ENCODE results near the gene MYRF.

MYRF gene

DNA sequence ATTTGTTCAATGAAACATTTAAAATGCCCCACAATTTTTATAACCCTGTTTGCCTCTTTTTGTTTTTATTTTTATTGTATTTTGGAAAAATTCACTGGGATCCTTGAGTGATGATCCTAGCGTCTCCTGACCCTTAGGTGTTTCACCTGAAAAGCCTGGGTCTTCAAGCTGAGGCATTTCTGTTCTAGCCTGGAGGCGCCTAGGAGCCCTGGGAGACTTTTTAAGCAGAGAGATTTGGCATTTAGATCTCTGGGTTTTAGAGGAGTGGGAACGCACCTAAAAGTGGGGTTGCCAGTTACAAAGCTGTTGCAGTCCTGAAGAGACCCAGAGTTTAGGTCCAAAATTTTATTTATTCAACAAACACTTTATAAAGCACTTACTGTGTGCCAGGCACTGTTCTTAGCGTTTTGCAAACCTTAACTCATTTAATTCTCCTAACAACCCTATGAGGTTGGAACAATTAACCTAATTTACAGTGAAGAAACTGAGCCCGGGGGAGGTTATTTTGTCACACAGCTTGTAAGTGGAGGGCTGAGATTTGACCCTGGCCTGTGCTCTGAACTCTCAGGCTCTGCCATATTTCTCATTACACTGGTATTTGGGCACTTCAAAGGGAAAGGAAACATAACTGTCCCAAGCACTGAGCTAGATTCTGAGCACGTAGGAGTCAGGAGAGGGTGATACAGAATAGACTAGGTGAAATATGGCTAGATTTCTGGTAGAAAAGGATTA, 65.2 kb downstream of the MYRF start:
- H3K4me1 ChIP-seq (ENCODE audit: control insufficient read depth in 1 of 2, insufficient read depth in 2 of 2, low read length in 2 of 2) = peaks cover 0 to 9% of the 10 kb centered on the region in 2 donors
- H3K27ac ChIP-seq (ENCODE audit: low read length) = no peak overlapping the region
- peak overlapping the region in 1 of 2 donors; percentile 69 for H3K4me3 ChIP-seq (ENCODE audit: low read depth in 1 of 2, low read length in 2 of 2)
- H3K9me3 ChIP-seq (ENCODE audit: control insufficient read depth in 1 of 2, low read length in 2 of 2) = no peaks in the 10 kb centered on the region
- no peaks in the 10 kb centered on the region for H3K27me3 ChIP-seq (ENCODE audit: low read depth, low read length)
- H3K36me3 ChIP-seq (ENCODE audit: control insufficient read depth in 1 of 2, insufficient read depth in 2 of 2, low read length in 2 of 2) = peaks cover under 1 to 3% of the 10 kb centered on the region in 2 donors

DNA sequence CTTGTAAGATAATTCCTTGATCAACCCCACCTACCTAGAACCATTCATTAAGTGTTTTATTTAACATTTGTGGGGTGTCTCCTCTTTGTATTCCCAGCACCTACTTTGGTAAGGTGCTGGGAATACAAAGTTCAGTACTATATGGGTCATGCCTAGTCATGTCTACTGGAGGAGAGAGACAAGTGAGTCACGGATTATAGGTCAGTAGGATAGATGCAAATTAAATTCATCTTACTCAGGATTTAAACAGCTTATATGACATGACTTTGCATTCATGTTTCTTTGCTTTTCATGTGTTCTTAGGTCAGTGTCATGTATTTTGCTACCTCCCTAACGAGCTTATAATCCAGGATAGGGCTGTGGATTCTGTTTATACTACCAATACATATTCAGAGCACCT, 67.7 kb downstream of the MYRF start:
- Histone ChIP-seq H3K27ac (ENCODE audit: low read length) (no peak overlapping the region), H3K36me3 (ENCODE audit: control insufficient read depth in 1 of 2, insufficient read depth in 2 of 2, low read length in 2 of 2) (no peaks in the 10 kb centered on the region), H3K9me3 (ENCODE audit: control insufficient read depth in 1 of 2, low read length in 2 of 2) (no peaks in the 10 kb centered on the region), H3K27me3 (ENCODE audit: low read depth, low read length) (no peaks in the 10 kb centered on the region), H3K4me1 (ENCODE audit: control insufficient read depth in 1 of 2, insufficient read depth in 2 of 2, low read length in 2 of 2) (peaks cover 0 to 9% of the 10 kb centered on the region in 2 donors), H3K4me3 (ENCODE audit: low read depth in 1 of 2, low read length in 2 of 2) (no peak overlapping the region)

DNA sequence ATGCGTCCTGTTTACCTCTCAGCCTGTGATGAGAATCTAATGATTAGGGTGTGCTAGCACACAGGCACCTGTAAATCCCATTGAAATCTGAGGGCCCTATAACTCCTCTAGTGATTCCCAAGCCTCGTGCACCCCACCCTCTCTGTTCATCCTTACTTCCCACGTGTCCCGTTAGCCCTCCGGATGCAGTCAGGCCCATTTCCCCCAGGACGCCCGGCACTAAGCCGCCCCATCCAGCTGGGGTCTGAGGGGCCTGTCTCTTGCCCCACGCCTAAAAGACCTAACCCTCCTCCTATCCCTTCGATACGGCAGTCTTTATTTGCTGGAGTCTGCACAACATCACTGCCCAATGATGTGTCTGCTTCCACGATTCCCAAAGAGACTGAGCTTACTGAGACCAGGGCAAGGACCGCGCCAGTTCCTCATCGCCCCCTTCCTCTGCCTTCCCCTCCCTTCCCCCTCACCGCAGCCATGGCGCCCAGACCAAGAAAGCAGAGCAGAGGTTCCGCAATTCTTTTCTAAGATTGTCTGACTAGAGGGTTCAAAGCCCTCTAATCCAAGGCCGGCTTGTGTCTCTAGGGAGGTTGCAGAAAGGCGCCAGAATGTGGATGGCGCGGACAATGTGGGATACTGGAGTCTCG, 74.6 kb downstream of the MYRF start:
- H3K4me3 ChIP-seq (ENCODE audit: low read depth in 1 of 2, low read length in 2 of 2) = peak overlapping the region; percentile 59 to 75
- H3K4me1 ChIP-seq (ENCODE audit: control insufficient read depth in 1 of 2, insufficient read depth in 2 of 2, low read length in 2 of 2) = peaks cover 0 to 18% of the 10 kb centered on the region in 2 donors

DNA sequence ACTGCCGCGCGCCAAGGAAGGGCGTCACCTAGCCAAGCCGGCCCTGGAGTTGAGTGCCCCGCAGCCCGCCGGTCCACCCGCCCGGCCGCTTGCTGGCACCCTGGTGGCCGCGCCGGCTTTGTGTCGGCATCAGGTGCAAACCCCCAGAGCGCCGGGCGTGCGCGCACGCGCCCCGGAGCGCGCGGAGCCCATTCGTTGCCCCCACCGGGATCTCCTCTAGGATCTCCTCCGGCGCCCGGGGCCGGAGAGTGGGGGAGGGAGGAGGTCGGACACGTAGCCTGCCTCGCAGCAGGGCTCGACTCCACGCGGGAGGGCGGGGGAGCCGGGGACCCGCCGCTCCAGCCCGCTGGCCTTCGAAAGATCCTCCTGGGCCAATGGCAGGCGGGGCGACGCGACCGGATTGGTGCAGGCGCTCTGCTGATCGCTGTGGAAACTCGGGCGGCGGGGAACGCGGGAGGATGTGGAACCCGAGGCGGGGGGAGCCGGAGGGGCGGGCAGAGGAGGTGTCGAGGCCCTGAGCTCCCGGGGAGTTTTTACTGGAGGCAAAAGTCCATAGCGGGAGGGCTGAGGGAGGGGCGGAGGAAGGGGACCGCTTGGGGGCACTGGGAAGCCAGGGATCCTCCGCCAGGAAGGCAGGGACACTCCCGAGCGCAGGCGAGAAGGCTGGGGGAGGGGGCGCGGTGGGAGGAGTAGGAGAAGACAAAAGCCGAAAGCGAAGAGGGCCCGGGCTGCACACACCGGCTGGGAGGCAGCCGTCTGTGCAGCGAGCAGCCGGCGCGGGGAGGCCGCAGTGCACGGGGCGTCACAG, 75.3 kb downstream of the MYRF start, which contains the start of gene FADS2:
FADS2 (plus strand) TSS at position 730 of the 808 bp plus-strand sequence. CDS start 91 bp downstream, outside the sequence.
- peak within 1 kb of the TSS; percentile 60 for H3K27ac ChIP-seq (ENCODE audit: low read length)
- peak within 1 kb of the TSS; percentile 59 to 75 for H3K4me3 ChIP-seq (ENCODE audit: low read depth in 1 of 2, low read length in 2 of 2)
- H3K36me3 ChIP-seq (ENCODE audit: control insufficient read depth in 1 of 2, insufficient read depth in 2 of 2, low read length in 2 of 2) = no peaks in the 10 kb centered on the region
- no peaks in the 10 kb centered on the region for H3K27me3 ChIP-seq (ENCODE audit: low read depth, low read length)
- peaks cover 0 to 18% of the 10 kb centered on the region in 2 donors for H3K4me1 ChIP-seq (ENCODE audit: control insufficient read depth in 1 of 2, insufficient read depth in 2 of 2, low read length in 2 of 2)
- H3K9me3 ChIP-seq (ENCODE audit: control insufficient read depth in 1 of 2, low read length in 2 of 2) = no peaks in the 10 kb centered on the region

More for the DNA sequence above, 74.6 kb downstream of the MYRF start:
- Histone ChIP-seq H3K27me3 (ENCODE audit: low read depth, low read length) (no peaks in the 10 kb centered on the region), H3K27ac (ENCODE audit: low read length) (peak overlapping the region; percentile 60), H3K36me3 (ENCODE audit: control insufficient read depth in 1 of 2, insufficient read depth in 2 of 2, low read length in 2 of 2) (no peaks in the 10 kb centered on the region), H3K9me3 (ENCODE audit: control insufficient read depth in 1 of 2, low read length in 2 of 2) (no peaks in the 10 kb centered on the region)

DNA sequence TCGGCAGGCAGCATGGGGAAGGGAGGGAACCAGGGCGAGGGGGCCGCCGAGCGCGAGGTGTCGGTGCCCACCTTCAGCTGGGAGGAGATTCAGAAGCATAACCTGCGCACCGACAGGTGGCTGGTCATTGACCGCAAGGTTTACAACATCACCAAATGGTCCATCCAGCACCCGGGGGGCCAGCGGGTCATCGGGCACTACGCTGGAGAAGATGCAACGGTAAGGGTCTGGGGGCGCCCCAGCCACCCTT, 75.9 kb downstream of the MYRF start:
- Histone ChIP-seq H3K27me3 (ENCODE audit: low read depth, low read length) (no peaks in the 10 kb centered on the region), H3K9me3 (ENCODE audit: control insufficient read depth in 1 of 2, low read length in 2 of 2) (no peaks in the 10 kb centered on the region), H3K4me1 (ENCODE audit: control insufficient read depth in 1 of 2, insufficient read depth in 2 of 2, low read length in 2 of 2) (peaks cover 0 to 18% of the 10 kb centered on the region in 2 donors), H3K4me3 (ENCODE audit: low read depth in 1 of 2, low read length in 2 of 2) (peak overlapping the region; percentile 59 to 75), H3K27ac (ENCODE audit: low read length) (peak overlapping the region; percentile 23), H3K36me3 (ENCODE audit: control insufficient read depth in 1 of 2, insufficient read depth in 2 of 2, low read length in 2 of 2) (no peaks in the 10 kb centered on the region)

DNA sequence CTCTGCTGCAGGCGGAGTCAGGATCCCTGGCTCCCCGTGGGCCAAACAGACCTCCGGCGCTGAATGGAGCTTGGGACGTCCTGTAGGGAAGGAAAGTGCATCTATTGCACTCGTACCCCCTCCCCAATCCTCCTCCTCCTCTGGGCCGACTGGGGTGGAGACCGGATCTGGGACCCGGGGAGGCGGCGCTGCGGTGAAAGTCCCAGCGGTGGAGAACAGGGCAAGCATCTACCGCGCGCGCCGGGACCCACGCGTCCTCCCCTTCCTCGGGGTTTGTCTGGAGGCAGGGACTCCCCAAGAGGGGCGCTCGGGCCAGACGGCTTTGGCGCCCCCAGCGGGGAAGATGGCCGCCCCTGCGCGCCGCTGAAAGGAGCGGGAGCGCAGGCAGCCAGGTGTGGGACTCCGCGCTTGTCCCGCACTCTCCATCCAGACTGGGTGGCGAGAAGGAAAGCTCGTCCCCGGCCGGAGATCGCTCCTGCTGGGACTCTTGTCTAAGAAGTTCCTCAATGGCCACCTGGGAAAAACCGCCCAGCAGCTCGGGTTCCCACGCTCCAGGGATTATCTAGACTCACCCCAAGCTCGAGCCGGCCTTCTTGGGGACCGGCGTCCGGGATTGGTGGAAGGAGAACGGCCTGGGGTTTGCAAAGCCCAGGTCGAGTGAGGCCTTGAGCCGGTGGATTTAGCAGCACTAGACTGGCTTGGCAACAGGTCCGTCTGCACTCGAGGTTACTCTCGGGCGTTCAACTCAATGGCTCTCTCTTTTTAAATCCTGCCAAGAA, 76.4 kb downstream of the MYRF start:
- Histone ChIP-seq H3K4me3 (ENCODE audit: low read depth in 1 of 2, low read length in 2 of 2) (peak overlapping the region; percentile 59 to 75), H3K9me3 (ENCODE audit: control insufficient read depth in 1 of 2, low read length in 2 of 2) (no peaks in the 10 kb centered on the region), H3K27me3 (ENCODE audit: low read depth, low read length) (no peaks in the 10 kb centered on the region), H3K4me1 (ENCODE audit: control insufficient read depth in 1 of 2, insufficient read depth in 2 of 2, low read length in 2 of 2) (peaks cover 0 to 18% of the 10 kb centered on the region in 2 donors), H3K27ac (ENCODE audit: low read length) (peak overlapping the region; percentile 53), H3K36me3 (ENCODE audit: control insufficient read depth in 1 of 2, insufficient read depth in 2 of 2, low read length in 2 of 2) (no peaks in the 10 kb centered on the region)

DNA sequence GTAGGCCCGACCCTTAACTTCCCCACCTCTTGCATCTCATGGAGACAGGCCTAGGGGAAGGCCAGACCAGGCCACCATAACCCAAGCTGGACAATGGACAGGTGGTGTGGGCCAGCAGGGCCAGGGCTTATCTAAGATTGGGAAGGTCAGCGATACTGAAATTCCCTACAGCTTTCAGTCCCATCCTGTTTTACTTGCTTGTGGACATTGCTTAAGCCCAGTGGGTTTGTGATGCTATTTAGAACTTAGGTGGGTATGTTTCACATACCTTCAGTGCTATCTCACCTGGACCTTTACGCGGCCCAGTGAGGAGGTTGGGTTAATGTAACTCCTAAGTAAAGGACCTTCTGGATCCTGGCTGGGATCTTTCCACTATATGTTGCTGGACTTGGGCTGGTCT, 77.4 kb downstream of the MYRF start:
- Histone ChIP-seq H3K36me3 (ENCODE audit: control insufficient read depth in 1 of 2, insufficient read depth in 2 of 2, low read length in 2 of 2) (no peaks in the 10 kb centered on the region), H3K9me3 (ENCODE audit: control insufficient read depth in 1 of 2, low read length in 2 of 2) (no peaks in the 10 kb centered on the region), H3K4me1 (ENCODE audit: control insufficient read depth in 1 of 2, insufficient read depth in 2 of 2, low read length in 2 of 2) (peaks cover 0 to 18% of the 10 kb centered on the region in 2 donors), H3K27me3 (ENCODE audit: low read depth, low read length) (no peaks in the 10 kb centered on the region), H3K4me3 (ENCODE audit: low read depth in 1 of 2, low read length in 2 of 2) (peak overlapping the region; percentile 59 to 75), H3K27ac (ENCODE audit: low read length) (peak overlapping the region; percentile 53)

DNA sequence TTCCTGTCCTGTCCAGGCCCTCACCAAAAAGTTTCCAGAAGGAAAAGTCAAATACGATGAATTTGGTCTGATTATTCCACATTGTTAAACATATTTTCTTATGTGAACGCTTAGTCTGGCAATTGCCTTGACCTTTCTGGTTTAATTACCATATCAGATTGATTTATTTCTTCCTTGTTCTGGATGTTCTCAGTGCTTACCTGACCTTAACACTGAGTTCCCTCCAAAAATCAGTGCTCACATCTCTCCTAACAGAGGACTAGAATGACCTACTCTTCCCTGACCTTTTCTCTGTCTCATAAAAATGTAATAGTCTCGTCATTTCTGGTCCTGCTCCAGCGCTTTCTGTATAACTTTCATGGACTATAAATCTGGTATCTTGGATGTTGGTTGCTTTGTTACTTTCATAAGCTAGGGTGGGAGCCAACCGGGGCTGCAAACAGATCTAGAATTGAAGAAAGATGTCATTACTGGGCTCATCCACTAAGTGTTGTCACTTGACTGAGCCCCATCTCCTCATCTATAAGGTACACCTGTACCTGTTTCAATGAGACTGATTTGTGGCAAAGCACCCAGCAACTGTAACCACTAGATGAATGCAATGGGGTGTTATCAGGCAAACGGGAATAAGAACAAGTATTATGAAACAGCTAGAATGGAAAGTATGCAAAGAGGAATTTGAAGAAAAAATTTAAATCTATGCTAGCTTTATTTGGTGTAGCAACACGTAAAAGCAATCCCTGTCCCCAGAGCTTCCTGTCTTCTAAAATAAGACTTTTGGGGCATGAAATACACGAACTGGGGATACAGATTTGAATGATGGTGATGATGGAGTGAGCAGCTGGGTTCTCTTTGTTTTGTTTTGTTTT, 78.0 kb downstream of the MYRF start:
- Histone ChIP-seq H3K27me3 (ENCODE audit: low read depth, low read length) (no peaks in the 10 kb centered on the region), H3K36me3 (ENCODE audit: control insufficient read depth in 1 of 2, insufficient read depth in 2 of 2, low read length in 2 of 2) (no peaks in the 10 kb centered on the region), H3K27ac (ENCODE audit: low read length) (peak overlapping the region; percentile 53), H3K4me1 (ENCODE audit: control insufficient read depth in 1 of 2, insufficient read depth in 2 of 2, low read length in 2 of 2) (peaks cover 0 to 18% of the 10 kb centered on the region in 2 donors), H3K4me3 (ENCODE audit: low read depth in 1 of 2, low read length in 2 of 2) (peak overlapping the region in 1 of 2 donors; percentile 75), H3K9me3 (ENCODE audit: control insufficient read depth in 1 of 2, low read length in 2 of 2) (no peaks in the 10 kb centered on the region)

DNA sequence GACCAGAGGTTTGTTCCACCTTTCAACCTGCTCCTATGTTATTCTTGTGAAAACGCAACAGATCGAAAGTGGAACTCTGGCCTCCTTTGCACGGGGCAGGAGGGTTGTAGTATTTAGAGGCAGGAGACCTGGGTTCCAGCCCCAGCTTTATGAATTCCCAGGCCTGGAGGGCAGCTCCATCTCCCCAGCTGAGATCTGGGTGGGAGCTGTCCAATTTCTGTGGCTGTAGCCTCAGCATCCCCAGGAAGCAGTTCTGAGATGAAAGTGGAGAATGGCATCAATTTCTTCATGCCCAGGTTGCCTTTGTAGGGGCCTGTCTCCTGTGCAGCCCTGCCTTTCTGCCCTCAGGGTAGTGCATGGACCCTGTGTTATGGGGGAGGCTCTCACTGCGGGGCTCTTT, 79.8 kb downstream of the MYRF start:
- no peak overlapping the region for H3K4me3 ChIP-seq (ENCODE audit: low read depth in 1 of 2, low read length in 2 of 2)
- no peaks in the 10 kb centered on the region for H3K27me3 ChIP-seq (ENCODE audit: low read depth, low read length)
- H3K9me3 ChIP-seq (ENCODE audit: control insufficient read depth in 1 of 2, low read length in 2 of 2) = no peaks in the 10 kb centered on the region
- no peaks in the 10 kb centered on the region for H3K36me3 ChIP-seq (ENCODE audit: control insufficient read depth in 1 of 2, insufficient read depth in 2 of 2, low read length in 2 of 2)
- H3K4me1 ChIP-seq (ENCODE audit: control insufficient read depth in 1 of 2, insufficient read depth in 2 of 2, low read length in 2 of 2) = peaks cover 0 to 15% of the 10 kb centered on the region in 2 donors
- no peak overlapping the region for H3K27ac ChIP-seq (ENCODE audit: low read length)

DNA sequence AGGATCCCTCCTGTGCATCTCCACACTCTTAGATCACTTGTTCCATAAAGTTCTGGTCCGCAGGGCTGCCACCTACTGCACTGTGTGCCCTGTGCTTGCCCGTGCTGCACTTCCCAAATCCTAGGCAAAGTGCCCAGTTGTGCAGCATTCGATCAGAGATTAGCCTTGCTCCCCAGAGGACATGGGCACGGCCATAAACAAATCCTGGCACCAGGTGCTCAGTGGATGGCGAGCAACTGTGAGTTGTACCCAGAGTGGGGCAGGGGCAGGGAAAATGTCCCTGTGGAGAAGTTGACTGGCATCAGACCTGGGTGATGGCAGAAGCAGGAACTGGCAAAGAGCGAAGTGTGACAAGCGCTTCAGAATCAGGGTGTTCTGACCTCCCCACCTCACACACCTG, 80.3 kb downstream of the MYRF start:
- no peak overlapping the region for H3K4me3 ChIP-seq (ENCODE audit: low read depth in 1 of 2, low read length in 2 of 2)
- no peaks in the 10 kb centered on the region for H3K36me3 ChIP-seq (ENCODE audit: control insufficient read depth in 1 of 2, insufficient read depth in 2 of 2, low read length in 2 of 2)
- H3K9me3 ChIP-seq (ENCODE audit: control insufficient read depth in 1 of 2, low read length in 2 of 2) = no peaks in the 10 kb centered on the region
- H3K4me1 ChIP-seq (ENCODE audit: control insufficient read depth in 1 of 2, insufficient read depth in 2 of 2, low read length in 2 of 2) = peaks cover 0 to 13% of the 10 kb centered on the region in 2 donors
- no peak overlapping the region for H3K27ac ChIP-seq (ENCODE audit: low read length)
- no peaks in the 10 kb centered on the region for H3K27me3 ChIP-seq (ENCODE audit: low read depth, low read length)
